Thyroid gland (tissue), 4 donors: ENCODE measurements around the gene ECD.
"Not testable (repeated sequence)": the region's sequence is repeated elsewhere in the genome, so short reads cannot be mapped to it uniquely, and the experiment has no call there.

Source experiments
- CTCF ChIP-seq, 6 experiments: fragments of 200-600 bp in 3 of 6; fragments of 450-650 bp in 3 of 6; sonication (generic) in 3 of 6; IDR thresholded peaks; one replicate each; pipeline ENCODE4 v1.5.1; 2016 to 2019; ENCODE audit warnings: antibody characterized with exemption in 6 of 6, mild to moderate bottlenecking in 2 of 6, inconsistent platforms in 1 of 6, moderate library complexity in 1 of 6
- POLR2A ChIP-seq, 2 donors: fragments of 450-650 bp; IDR thresholded peaks; one replicate each; pipeline ENCODE4 v1.6.1; 2017; ENCODE audit warnings: antibody characterized with exemption in 2 of 2, mild to moderate bottlenecking in 2 of 2, moderate library complexity in 1 of 2

GRCh38 chr10:73112032-73112431 is 55.8 kb downstream of the ECD start:
- TF ChIP-seq CTCF, POLR2A (IDR thresholded peaks at IDR 0.05): not testable (repeated sequence)
